Lower leg skin (tissue), 3 donors: ENCODE measurements around the gene CCDC9B.
A peak's percentile ranks its signal among the peaks of the same experiment; 100 is the strongest.

ENCODE experiments used
- POLR2A ChIP-seq, 2 donors: fragments of 450-650 bp; IDR thresholded peaks; one replicate each; pipeline ENCODE4 v1.6.1; 2016 to 2017; ENCODE audit warnings: antibody characterized with exemption in 2 of 2, mild to moderate bottlenecking in 1 of 2, moderate library complexity in 1 of 2
- TF ChIP-seq, protein P1 (sequence below), 3 donors: fragments of 450-650 bp; IDR thresholded peaks; one replicate each; pipeline ENCODE4 v1.5.1; 2016; ENCODE audit warnings: antibody characterized with exemption in 3 of 3, mild to moderate bottlenecking in 3 of 3, moderate library complexity in 2 of 3

DNA sequence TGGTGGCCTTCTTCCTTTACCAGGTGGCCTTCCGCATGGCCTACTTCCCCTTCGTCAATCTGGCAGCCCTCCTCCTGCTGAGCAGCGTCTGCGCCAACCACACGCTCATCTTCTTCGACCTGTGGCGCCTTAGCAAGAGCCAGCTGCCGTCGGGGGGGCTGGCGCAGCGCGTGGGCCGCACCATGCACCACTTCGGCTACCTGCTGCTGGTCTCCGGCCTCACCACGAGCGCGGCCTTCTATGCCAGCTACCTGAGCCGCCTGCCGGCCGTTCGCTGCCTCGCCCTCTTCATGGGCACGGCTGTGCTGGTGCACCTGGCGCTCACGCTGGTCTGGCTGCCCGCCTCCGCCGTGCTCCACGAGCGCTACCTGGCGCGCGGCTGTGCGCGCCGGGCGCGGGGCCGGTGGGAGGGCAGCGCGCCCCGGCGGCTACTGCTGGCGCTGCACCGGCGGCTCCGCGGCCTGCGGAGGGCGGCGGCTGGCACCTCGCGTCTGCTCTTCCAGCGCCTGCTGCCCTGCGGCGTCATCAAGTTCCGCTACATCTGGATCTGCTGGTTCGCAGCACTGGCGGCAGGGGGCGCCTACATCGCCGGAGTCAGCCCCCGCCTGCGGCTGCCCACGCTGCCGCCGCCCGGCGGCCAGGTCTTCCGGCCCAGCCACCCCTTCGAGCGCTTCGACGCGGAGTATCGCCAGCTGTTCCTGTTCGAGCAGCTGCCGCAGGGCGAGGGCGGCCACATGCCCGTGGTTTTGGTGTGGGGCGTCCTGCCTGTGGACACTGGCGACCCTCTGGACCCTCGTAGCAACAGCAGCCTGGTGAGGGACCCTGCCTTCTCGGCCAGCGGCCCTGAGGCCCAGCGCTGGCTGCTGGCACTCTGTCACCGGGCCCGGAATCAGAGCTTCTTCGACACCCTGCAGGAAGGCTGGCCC is 27.2 kb upstream of the CCDC9B start:
- TF ChIP-seq, protein P1, sequence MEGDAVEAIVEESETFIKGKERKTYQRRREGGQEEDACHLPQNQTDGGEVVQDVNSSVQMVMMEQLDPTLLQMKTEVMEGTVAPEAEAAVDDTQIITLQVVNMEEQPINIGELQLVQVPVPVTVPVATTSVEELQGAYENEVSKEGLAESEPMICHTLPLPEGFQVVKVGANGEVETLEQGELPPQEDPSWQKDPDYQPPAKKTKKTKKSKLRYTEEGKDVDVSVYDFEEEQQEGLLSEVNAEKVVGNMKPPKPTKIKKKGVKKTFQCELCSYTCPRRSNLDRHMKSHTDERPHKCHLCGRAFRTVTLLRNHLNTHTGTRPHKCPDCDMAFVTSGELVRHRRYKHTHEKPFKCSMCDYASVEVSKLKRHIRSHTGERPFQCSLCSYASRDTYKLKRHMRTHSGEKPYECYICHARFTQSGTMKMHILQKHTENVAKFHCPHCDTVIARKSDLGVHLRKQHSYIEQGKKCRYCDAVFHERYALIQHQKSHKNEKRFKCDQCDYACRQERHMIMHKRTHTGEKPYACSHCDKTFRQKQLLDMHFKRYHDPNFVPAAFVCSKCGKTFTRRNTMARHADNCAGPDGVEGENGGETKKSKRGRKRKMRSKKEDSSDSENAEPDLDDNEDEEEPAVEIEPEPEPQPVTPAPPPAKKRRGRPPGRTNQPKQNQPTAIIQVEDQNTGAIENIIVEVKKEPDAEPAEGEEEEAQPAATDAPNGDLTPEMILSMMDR (IDR thresholded peaks at IDR 0.05), result peak in 1 of 3 donors; percentile 30
- TF ChIP-seq POLR2A (IDR thresholded peaks at IDR 0.05), result no peak
